IMR-90 (cell line): ENCODE data around the gene RHOT1. TPM values are rescaled to one million over a fixed set of nuclear protein-coding genes. Genes with fewer than 3 reads are reported as not detected.
A peak's percentile ranks its signal among the peaks of the same experiment; 100 is the strongest.

Source experiments
- ATAC-seq: fragments of 200-7000 bp; cut with Tn5 transposase; 2 replicates; pipeline ENCODE4 v1.9.1; 2020; ENCODE audit warnings: low read depth, mild to moderate bottlenecking, moderate library complexity
- BruUV-seq: library from RNA; stranded (reverse); fragments of 400-500 nt; replicated peaks from 2 replicates; lab custom pipeline; 2021; lab: Mats Ljungman, UMichigan
- CTCF ChIA-PET: fragments of 300-600 bp; formaldehyde crosslinking; extraction: SDS; loops from one replicate; lab custom pipeline; 2021; ENCODE audit warnings: antibody characterized with exemption; lab: Yijun Ruan, JAX
- POLR2A ChIA-PET: fragments of 300-600 bp; sonication (Branson Sonifier 250); formaldehyde crosslinking; loops from one replicate; lab custom pipeline; 2022; ENCODE audit warnings: antibody characterized with exemption; ENCODE audit not compliant: unreplicated experiment; lab: Charles Lee
- DNase-seq: peaks from one replicate; pipeline ENCODE4 v3.0.0; 2013
- H2AFZ ChIP-seq: replicated peaks from 2 replicates; pipeline ENCODE3; 2013; ENCODE audit warnings: low read length, mild to moderate bottlenecking; ENCODE audit not compliant: poor library complexity
- H2AK5ac ChIP-seq: 2 replicates; pipeline ENCODE4 v1.6.1; 2013; ENCODE audit warnings: low read depth, low read length, inconsistent platforms
- H2AK9ac ChIP-seq: replicated peaks from 2 replicates; pipeline ENCODE3; 2013; ENCODE audit warnings: mild to moderate bottlenecking, low read depth, low read length, moderate library complexity; ENCODE audit not compliant: poor library complexity
- H2BK120ac ChIP-seq: 2 replicates; pipeline ENCODE4 v1.6.1; 2013; ENCODE audit warnings: low read depth, low read length, inconsistent platforms
- H2BK15ac ChIP-seq: 3 replicates; pipeline ENCODE4 v1.6.1; 2013; ENCODE audit warnings: low read depth, low read length, inconsistent platforms
- H2BK20ac ChIP-seq: 2 replicates; pipeline ENCODE4 v1.6.1; 2013; ENCODE audit warnings: low read depth, mild to moderate bottlenecking, inconsistent platforms, low read length, moderate library complexity
- H2BK5ac ChIP-seq: 2 replicates; pipeline ENCODE4 v1.6.1; 2013; ENCODE audit warnings: mild to moderate bottlenecking, low read depth, low read length, inconsistent platforms; ENCODE audit not compliant: poor library complexity, severe bottlenecking
- H3K14ac ChIP-seq: replicated peaks from 2 replicates; pipeline ENCODE4 v1.6.1; 2013; ENCODE audit warnings: low read depth, low read length, inconsistent platforms
- H3K18ac ChIP-seq: 2 replicates; pipeline ENCODE4 v1.6.1; 2013; ENCODE audit warnings: low read depth, low read length, control low read depth
- H3K23ac ChIP-seq: 2 replicates; pipeline ENCODE4 v1.6.1; 2013; ENCODE audit warnings: low read depth, low read length, inconsistent platforms
- H3K27ac ChIP-seq: 2 replicates; pipeline ENCODE4 v1.5.1; 2013; ENCODE audit warnings: mild to moderate bottlenecking, control low read depth, low read length; ENCODE audit not compliant: insufficient read depth
- H3K27me3 ChIP-seq: 2 replicates; pipeline ENCODE4 v1.6.1; 2013; ENCODE audit warnings: low read length; ENCODE audit not compliant: control insufficient read depth, insufficient read depth
- H3K36me3 ChIP-seq: 2 replicates; pipeline ENCODE4 v1.6.1; 2013; ENCODE audit warnings: low read length, mixed read lengths; ENCODE audit not compliant: control insufficient read depth, insufficient read depth
- H3K4ac ChIP-seq: 2 replicates; pipeline ENCODE4 v1.6.1; 2013; ENCODE audit warnings: low read depth, low read length, inconsistent platforms
- H3K4me1 ChIP-seq: 2 replicates; pipeline ENCODE4 v1.6.1; 2013; ENCODE audit warnings: low read length, mixed read lengths; ENCODE audit not compliant: control insufficient read depth, insufficient read depth
- H3K4me2 ChIP-seq: 2 replicates; pipeline ENCODE4 v1.6.1; 2013; ENCODE audit warnings: low read depth, mild to moderate bottlenecking, control low read depth, low read length, moderate library complexity
- H3K4me3 ChIP-seq: 2 replicates; pipeline ENCODE4 v1.5.1; 2013; ENCODE audit warnings: low read depth, mild to moderate bottlenecking, control low read depth, low read length, moderate library complexity; ENCODE audit not compliant: insufficient read depth
- H3K56ac ChIP-seq: 2 replicates; pipeline ENCODE4 v1.6.1; 2013; ENCODE audit warnings: low read length, inconsistent platforms; ENCODE audit not compliant: insufficient read depth; ENCODE audit errors: extremely low read depth
- H3K79me1 ChIP-seq, 2 experiments: 2 replicates each; pipeline ENCODE4 v1.6.1; 2013; ENCODE audit warnings: low read length in 2 of 2, inconsistent platforms in 1 of 2, low read depth in 1 of 2
- H3K9ac ChIP-seq: 2 replicates; pipeline ENCODE4 v1.6.1; 2013; ENCODE audit warnings: low read depth, low read length, control low read depth
- H3K9me1 ChIP-seq: 2 replicates; pipeline ENCODE4 v1.6.1; 2013; ENCODE audit warnings: low read length, inconsistent platforms; ENCODE audit not compliant: insufficient read depth
- H3K9me3 ChIP-seq: 2 replicates; pipeline ENCODE4 v1.6.1; 2013; ENCODE audit warnings: low read length; ENCODE audit not compliant: control insufficient read depth, insufficient read depth
- H4K20me1 ChIP-seq: 2 replicates; pipeline ENCODE4 v1.6.1; 2013; ENCODE audit warnings: low read length, inconsistent platforms; ENCODE audit not compliant: insufficient read depth
- H4K5ac ChIP-seq: 2 replicates; pipeline ENCODE4 v1.6.1; 2013; ENCODE audit warnings: mild to moderate bottlenecking, low read depth, low read length, control low read depth
- H4K8ac ChIP-seq, 2 experiments: 2 replicates each; pipeline ENCODE4 v1.6.1; 2013; ENCODE audit warnings: low read depth in 2 of 2, low read length in 2 of 2, control low read depth in 1 of 2, inconsistent platforms in 1 of 2
- H4K91ac ChIP-seq: 2 replicates; pipeline ENCODE4 v1.6.1; 2013; ENCODE audit warnings: low read depth, low read length, inconsistent platforms; ENCODE audit not compliant: insufficient read depth
- BHLHE40 ChIP-seq: fragments of 150-350 bp; IDR thresholded peaks from 2 replicates; pipeline ENCODE4 v1.6.1; 2016; ENCODE audit warnings: mild to moderate bottlenecking, low read depth, low read length
- CEBPB ChIP-seq: IDR thresholded peaks from 2 replicates; pipeline ENCODE4 v1.6.1; 2012; ENCODE audit warnings: low read depth, low read length, improper control_type of control experiment
- CHD1 ChIP-seq: IDR thresholded peaks from 2 replicates; pipeline ENCODE4 v1.6.1; 2012; ENCODE audit warnings: low read depth, low read length, improper control_type of control experiment
- CTCF ChIP-seq: conservative IDR thresholded peaks from 2 replicates; pipeline ENCODE4 v1.5.1; 2012; ENCODE audit warnings: mild to moderate bottlenecking, low read depth, low read length, improper control_type of control experiment
- FOS ChIP-seq: fragments of 150-350 bp; IDR thresholded peaks from 2 replicates; pipeline ENCODE4 v1.6.1; 2016; ENCODE audit warnings: low read depth, low read length
- MAFK ChIP-seq: IDR thresholded peaks from 2 replicates; pipeline ENCODE4 v1.6.1; 2012; ENCODE audit warnings: low read depth, low read length, improper control_type of control experiment
- MAZ ChIP-seq: IDR thresholded peaks from 2 replicates; pipeline ENCODE4 v1.6.1; 2012; ENCODE audit warnings: low read depth, mild to moderate bottlenecking, low read length, improper control_type of control experiment, moderate library complexity, borderline replicate concordance
- MXI1 ChIP-seq: IDR thresholded peaks from 2 replicates; pipeline ENCODE4 v1.6.1; 2012; ENCODE audit warnings: low read depth, mild to moderate bottlenecking, low read length, moderate library complexity, borderline replicate concordance
- NFE2L2 ChIP-seq: fragments of 150-350 bp; IDR thresholded peaks from 2 replicates; pipeline ENCODE4 v1.6.1; 2016; ENCODE audit warnings: low read depth, mild to moderate bottlenecking, low read length
- POLR2A ChIP-seq: IDR thresholded peaks from 2 replicates; pipeline ENCODE4 v1.6.1; 2012; ENCODE audit warnings: mild to moderate bottlenecking, low read depth, low read length
- RAD21 ChIP-seq: IDR thresholded peaks from 2 replicates; pipeline ENCODE4 v1.6.1; 2012; ENCODE audit warnings: low read length, improper control_type of control experiment
- RCOR1 ChIP-seq: IDR thresholded peaks from 2 replicates; pipeline ENCODE4 v1.6.1; 2012; ENCODE audit warnings: mild to moderate bottlenecking, low read length, improper control_type of control experiment; ENCODE audit not compliant: insufficient replicate concordance
- RFX5 ChIP-seq: IDR thresholded peaks from 2 replicates; pipeline ENCODE4 v1.8.0; 2012; ENCODE audit warnings: low read depth, mild to moderate bottlenecking, low read length, moderate library complexity
- SMC3 ChIP-seq: fragments of 150-350 bp; IDR thresholded peaks from 2 replicates; pipeline ENCODE4 v1.6.1; 2016; ENCODE audit warnings: low read depth, mild to moderate bottlenecking, antibody characterized with exemption, low read length, moderate library complexity
- USF2 ChIP-seq: fragments of 150-350 bp; IDR thresholded peaks from 2 replicates; pipeline ENCODE4 v1.6.1; 2017; ENCODE audit warnings: mild to moderate bottlenecking, antibody characterized with exemption, low read length, low read depth
- WGBS, 2 experiments: methylation state at CpG; one replicate each; pipeline versions ENCODE4 v1.1.5 to v1.1.7; 2013; ENCODE audit warnings: missing lambda C conversion rate in 2 of 2; ENCODE audit not compliant: insufficient read length in 1 of 2; ENCODE audit errors: extremely low coverage in 2 of 2; 5-methylcytosine and 5-hydroxymethylcytosine counted together
- dilution Hi-C: fragments of 300-500 bp; cut with HindIII; formaldehyde crosslinking; loops from one replicate; pipeline ENCODE4 v1.14.3; 2018; ENCODE audit warnings: low sequenced_read_pairs; ENCODE audit not compliant: unreplicated experiment
- in situ Hi-C: fragments of 300-500 bp; cut with MboI; formaldehyde crosslinking; loops from 3 replicates; pipeline ENCODE4 v1.14.3; 2019; ENCODE audit warnings: low sequenced_read_pairs, inconsistent platforms, mixed read lengths
- intact Hi-C: fragments of 100-400 bp; cut with micrococcal nuclease; formaldehyde crosslinking; loops from 2 replicates; pipeline ENCODE4 v1.10.0; 2022
- polyA plus RNA-seq, 3 experiments: library from polyadenylated mRNA; depleted of rRNA; stranded (reverse); fragments of >200 nt; gene quantifications; 2 replicates each; pipeline ENCODE4 v1.2.3, GENCODE V29; 2012; ENCODE audit warnings: low replicate concordance in 1 of 3
- total RNA-seq: library from RNA; depleted of rRNA; stranded (reverse); fragments of >200 nt; gene quantifications from 2 replicates; pipeline ENCODE4 v1.2.3, GENCODE V29; 2012

RHOT1 gene
- total and polyA plus RNA-seq, 2 of the 4 experiments (the other 2 are of a cell fraction): 27.4 to 27.6 TPM

GRCh38 chr17:32266389-32267301 is 124.3 kb downstream of the RHOT1 start:
- intact Hi-C loops (no loop called here), dilution Hi-C loops (no loop called here), in situ Hi-C loops (no loop called here)
- H3K4me2 ChIP-seq: peak overlapping the region; percentile 39
- BruUV-seq: no TSS peak
- H3K9me1 ChIP-seq: peaks cover 5% of the 10 kb centered on the region; the same call in 1 of the 2 replicates
- 0% methylated on average over 20 of the region's 78 CpGs; no CpG with 5 or more reads in 1 of the 2 experiments for WGBS, 2 experiments
- H3K23ac ChIP-seq: no peak overlapping the region
- H2AK5ac ChIP-seq: no peak overlapping the region
- DNase-seq: no peak
- POLR2A ChIA-PET: no interaction called here
- H2BK20ac ChIP-seq: no peak overlapping the region
- H3K56ac ChIP-seq: no peak overlapping the region
- H4K91ac ChIP-seq: no peak overlapping the region
- H3K27ac ChIP-seq: no peak overlapping the region
- no peak overlapping the region for H2BK15ac ChIP-seq
- H2BK120ac ChIP-seq: no peak overlapping the region
- no peak overlapping the region for H4K5ac ChIP-seq
- H3K4me3 ChIP-seq: peak overlapping the region; percentile 24
- H3K4me1 ChIP-seq: no peaks in the 10 kb centered on the region; the same call in 1 of the 2 replicates
- H3K4ac ChIP-seq: no peak overlapping the region
- no peaks in the 10 kb centered on the region; the same call in none of the 2 replicates for H4K20me1 ChIP-seq
- no peak overlapping the region for H2AK9ac ChIP-seq
- H3K27me3 ChIP-seq: peaks cover 80% of the 10 kb centered on the region
- H3K9me3 ChIP-seq: no peaks in the 10 kb centered on the region
- H4K8ac ChIP-seq: no peak overlapping the region
- H3K36me3 ChIP-seq: no peaks in the 10 kb centered on the region
- H3K14ac ChIP-seq: no peak overlapping the region
- H2BK5ac ChIP-seq: no peak overlapping the region
- no peak overlapping the region for H3K9ac ChIP-seq
- H2AFZ ChIP-seq: peak overlapping the region; percentile 79
- peak; percentile 9 for ATAC-seq
- CTCF ChIA-PET: no interaction called here
- H3K18ac ChIP-seq: no peak overlapping the region
- no peaks in the 10 kb centered on the region for H3K79me1 ChIP-seq
- TF ChIP-seq RFX5 (no peak), FOS (no peak), RCOR1 (no peak), BHLHE40 (no peak), CTCF (no peak), CEBPB (no peak), SMC3 (no peak), CHD1 (no peak), RAD21 (no peak), POLR2A (no peak), MAFK (no peak), MAZ (no peak), NFE2L2 (no peak), USF2 (no peak), MXI1 (no peak)
